ACHN (cell line): ENCODE measurements around the gene TLR3.

Source experiments
- DNase-seq: peaks from one replicate; pipeline ENCODE4 v3.0.0-alpha.2; 2015
- in situ Hi-C: cut with HindIII; loops from 2 replicates; pipeline ENCODE4 v1.10.0; 2017; ENCODE audit warnings: low sequenced_read_pairs, low pct_ligation_motif_present, low pct_unique_long_range_greater_than_20kb

The TLR3 gene

DNA sequence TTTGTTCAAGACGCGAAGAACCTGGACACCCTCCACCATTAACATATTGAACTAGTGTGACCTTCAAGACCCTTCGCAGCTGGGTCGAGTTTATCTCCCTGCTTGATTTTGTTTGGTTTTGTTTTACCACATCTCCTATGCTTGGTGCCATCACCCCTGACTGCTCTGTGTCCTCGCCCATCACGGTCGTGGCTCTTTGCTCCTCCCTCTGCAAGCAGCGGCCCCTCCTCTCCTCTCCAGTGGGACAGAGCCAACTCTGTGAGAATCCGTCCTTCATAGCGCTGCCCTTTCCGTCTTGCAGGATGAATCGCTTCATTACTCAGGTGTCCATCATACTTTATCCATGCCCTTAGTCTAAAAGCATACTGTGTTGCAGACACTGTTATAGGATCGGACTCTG is 26.4 kb downstream of the TLR3 start:
- no peak for DNase-seq
- in situ Hi-C loops = no loop called here

GRCh38 chr4:186096681-186097165 is 27.8 kb downstream of the TLR3 start:
- DNase-seq = no peak
- in situ Hi-C loops = no loop called here

DNA sequence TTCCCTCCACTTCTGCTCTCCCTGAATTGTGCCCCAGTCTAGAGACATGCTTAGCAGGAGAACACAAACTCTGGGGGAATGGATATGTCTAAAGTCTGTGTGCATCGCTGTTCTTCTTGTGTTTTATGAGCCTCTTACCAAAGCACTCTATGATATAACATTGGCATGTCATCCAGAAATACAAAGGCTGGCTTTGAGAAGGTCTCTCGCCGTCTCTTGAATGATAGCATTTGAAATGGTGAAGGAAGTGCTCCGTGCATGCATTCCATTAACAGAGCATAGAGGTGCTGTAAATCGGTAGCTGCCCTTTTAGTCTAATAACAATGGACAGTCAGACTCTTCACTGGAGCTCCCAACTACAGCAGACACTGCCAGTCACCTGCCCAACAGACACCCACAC is 28.4 kb downstream of the TLR3 start:
- DNase-seq = no peak
- in situ Hi-C loops = no loop called here

DNA sequence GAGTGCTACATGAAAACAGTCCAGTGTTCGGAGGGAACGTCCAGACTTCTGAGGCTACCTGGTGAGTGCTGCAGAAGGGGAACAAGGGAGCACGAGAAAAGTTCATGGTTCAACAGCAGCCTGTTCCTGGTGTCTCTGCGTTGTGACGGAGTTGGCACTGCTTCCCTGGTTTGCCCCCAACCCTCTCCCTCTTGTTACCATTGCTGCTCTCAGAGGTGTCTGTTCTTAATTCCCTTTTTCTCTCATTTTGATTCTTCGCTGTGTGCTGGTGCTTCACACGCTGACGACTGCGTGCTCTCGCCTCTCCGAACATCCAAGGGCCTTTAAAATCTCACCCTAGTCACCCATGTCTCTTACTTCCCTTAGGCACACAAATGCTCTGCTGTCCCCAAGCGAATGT is 34.0 kb downstream of the TLR3 start:
- in situ Hi-C loops = no loop called here
- no peak for DNase-seq

- in situ Hi-C loops = no loop called here
- peak; percentile 59 for DNase-seq
Observed at GRCh38 chr4:186104114-186104889, 35.3 kb downstream of the TLR3 start, which contains the start of gene FAM149A. Gene FAM149A (plus strand): TSS chr4:186104704.

- in situ Hi-C loops = no loop called here
- peak; percentile 21 for DNase-seq
Observed at GRCh38 chr4:186104890-186105646, 36.1 kb downstream of the TLR3 start.

DNA sequence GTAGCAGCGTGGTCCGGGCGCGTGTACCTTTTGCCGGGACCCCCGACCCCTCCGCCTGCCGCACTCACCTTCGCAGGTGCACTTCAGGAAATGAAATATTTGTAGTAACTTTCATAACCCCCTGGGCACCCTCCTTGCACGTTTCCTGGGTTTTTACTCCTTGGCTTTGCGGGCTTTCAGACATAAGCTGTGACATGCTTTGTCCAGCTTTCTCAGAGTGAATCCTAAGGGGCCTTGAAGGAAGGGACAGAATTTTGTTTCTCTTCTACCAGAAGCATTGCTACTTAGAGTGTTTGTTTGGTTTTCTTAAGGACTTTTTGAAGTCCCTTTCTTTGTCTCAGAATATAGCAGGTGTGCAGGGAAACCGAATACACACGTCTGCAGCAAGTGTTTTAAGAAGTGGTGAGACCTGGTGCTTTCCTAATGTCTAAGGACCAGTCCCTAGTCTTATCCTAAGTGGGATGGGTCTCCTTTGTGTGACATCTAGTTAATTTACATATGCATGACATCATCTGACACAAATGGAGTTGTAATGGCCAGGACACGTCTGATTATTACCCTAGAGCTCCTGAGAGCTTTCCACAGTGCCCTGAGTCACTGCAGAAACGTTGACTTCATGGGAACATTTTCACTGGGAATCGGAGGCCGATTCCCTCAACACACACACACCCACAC is 36.8 kb downstream of the TLR3 start:
- in situ Hi-C loops = no loop called here
- DNase-seq = peak; percentile 24

- in situ Hi-C loops = no loop called here
- no peak for DNase-seq
Observed at GRCh38 chr4:186107947-186108346, 39.0 kb downstream of the TLR3 start.

DNA sequence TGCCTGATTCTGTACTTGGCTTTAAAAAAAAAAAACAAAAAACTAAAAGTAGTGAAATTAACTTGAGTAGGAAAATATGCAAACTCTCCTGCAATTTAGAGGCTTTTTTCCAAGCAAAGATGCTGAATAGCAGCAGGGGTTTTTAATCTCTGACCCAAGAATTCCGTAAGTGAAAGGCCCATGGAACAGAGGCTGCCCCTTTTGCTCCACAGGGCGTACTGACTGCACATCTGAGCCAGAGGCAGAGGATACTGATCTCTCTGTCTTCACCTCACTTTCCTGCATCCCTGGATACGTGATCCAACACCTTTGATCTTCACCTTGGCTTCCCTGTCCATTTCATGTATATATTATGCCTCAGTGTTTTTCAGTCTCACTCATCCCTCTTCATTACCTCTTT is 39.4 kb downstream of the TLR3 start:
- in situ Hi-C loops = no loop called here
- DNase-seq = no peak

DNA sequence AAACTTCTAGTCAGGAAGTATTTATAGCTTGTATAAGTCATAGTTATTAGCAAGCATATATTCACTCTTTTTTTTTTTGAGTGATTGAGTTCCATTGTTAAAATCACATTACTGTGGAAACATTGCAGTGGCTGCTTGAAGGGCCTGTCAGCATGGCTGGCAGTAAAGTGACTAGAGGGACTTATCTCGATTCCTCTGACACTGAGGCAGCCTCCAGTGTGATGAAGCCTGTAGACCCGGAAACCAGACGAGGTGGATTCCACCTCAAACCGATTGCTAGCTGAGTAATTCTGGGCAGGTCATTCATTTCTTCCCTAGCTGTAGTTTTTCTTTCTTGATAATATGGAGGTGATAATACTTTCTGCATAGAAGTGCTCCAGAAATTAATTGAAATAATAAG is 40.3 kb downstream of the TLR3 start:
- in situ Hi-C loops = no loop called here
- DNase-seq = no peak

GRCh38 chr4:186116697-186117096 is 47.7 kb downstream of the TLR3 start:
- DNase-seq = no peak
- in situ Hi-C loops = no loop called here

DNA sequence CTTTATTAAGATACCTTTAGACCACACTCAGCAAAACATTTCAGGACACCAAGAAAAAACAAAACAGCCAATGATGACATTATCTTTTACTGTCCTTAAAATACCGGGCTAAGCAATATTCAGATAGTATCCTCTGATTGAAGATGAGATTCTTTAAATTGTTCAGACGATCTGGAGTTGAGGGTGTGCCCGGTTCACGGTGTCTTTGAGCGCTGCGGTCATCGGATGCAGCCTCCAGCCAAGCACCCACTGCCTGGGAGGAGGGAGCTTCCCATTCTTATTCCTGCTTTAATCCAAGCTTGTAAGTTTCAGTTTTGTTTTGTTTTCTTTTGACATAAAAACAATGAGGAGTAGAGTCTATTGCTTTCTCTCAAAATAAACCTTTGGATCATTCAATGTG is 49.6 kb downstream of the TLR3 start:
- DNase-seq = peak; percentile 25
- in situ Hi-C loops = no loop called here

DNA sequence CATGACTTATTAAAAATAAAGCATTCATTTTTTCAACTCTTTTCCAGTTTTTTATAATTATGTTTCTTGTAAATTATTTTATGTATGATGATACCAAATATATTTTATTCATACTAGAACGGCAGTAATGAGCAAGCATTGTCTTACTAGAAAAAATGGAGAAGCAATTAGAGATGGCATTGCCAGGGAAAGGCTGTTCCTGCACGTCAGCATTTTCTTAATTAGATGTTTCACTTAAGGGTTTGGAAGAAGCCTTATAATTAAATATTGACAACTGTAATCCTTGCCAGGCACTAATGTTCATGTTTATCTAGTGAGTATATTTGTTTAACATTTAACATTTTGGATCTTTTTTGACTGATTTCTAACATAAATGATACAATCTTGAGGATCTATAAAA is 52.1 kb downstream of the TLR3 start:
- in situ Hi-C loops = no loop called here
- DNase-seq = no peak

DNA sequence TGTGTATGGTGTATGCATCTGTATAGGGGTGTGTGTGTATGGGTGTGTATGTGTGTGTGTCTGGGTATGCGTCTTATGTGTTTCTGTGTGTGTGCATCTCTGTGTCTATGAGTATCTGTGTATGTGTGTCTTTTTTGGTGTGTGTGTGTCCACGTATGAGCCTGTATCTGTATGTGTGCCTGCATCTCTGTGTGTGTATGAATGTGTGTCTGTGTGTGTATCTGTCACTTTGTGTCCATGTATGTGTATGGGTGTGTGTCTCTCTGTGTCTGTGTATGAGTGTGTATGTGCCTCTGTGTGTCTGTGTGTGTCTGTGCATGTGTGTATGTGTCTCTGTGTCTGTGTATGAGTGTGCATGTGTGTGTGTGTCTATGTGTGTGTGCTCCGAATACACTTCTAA is 59.9 kb downstream of the TLR3 start:
- in situ Hi-C loops = no loop called here
- DNase-seq = no peak

- DNase-seq = no peak
- in situ Hi-C loops = no loop called here
Observed at GRCh38 chr4:186131935-186132334, 63.0 kb downstream of the TLR3 start.

DNA sequence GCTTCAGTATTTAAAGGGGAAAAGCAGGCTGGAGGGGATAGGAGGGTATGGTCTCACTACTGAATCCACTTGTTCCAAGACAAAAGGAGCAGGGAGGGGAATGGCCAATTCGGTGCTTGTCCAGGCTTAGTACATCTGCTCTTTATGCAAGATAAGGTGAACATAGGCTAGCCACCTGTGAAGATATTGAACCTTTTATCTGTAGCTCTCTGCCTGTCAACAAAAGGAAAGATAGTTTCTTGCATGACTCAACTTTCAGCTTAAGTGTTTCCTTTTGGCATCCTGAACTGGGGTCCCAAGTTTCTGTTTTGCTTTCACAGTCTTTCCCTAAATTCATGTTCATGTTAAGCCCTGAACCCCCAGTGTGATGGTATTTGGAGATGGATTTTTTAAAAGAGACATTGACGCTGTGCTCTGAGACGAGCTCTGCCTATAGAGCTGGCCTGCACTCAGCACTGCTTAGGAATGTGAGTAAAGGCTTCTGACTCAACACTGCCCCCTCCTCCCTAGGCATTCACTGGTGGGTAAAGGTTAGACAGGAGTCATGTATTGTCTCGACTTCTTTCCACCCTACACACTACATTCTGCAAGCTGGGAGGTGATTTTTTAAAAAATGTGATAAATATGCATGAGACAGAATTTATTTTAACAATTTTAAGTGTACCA is 63.8 kb downstream of the TLR3 start:
- in situ Hi-C loops = no loop called here
- peak; percentile 63 for DNase-seq

DNA sequence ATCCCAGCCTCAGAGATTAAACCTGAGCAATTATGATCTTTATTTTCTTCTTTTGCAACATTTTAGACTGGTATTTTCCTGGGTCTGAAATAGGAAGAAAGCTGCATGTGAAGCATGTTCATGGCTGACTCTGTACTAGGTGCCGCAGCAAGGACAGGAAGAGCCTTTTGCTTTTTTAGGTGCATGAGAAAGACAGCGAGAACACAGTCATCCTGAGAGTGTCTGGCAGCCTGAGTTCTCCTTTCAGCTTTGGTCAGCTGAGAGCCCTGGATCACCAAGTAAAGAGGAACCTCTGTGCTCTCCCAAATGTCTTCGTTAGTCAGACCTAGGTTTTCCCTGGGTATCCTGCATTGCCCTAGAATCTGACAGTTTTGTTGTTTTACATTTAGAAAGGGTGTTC is 65.3 kb downstream of the TLR3 start:
- DNase-seq = no peak
- in situ Hi-C loops = no loop called here

GRCh38 chr4:186134861-186135260 is 65.9 kb downstream of the TLR3 start:
- no peak for DNase-seq
- in situ Hi-C loops = no loop called here
